ENCODE measurements around the gene SLC9A9. TPM values are rescaled to one million over a fixed set of nuclear protein-coding genes. Genes with fewer than 3 reads are reported as not detected.
A peak's percentile ranks its signal among the peaks of the same experiment; 100 is the strongest.

SLC9A9 gene
- total and polyA plus RNA-seq, 2 donors from 2014 or later = 3.7 to 16.5 TPM

GRCh38 chr3:143770391-143770790 is 77.9 kb downstream of the SLC9A9 start:
- intact Hi-C loops (cut with DNase I) = loop anchor here (10.0 kb wide), 1 partner anchor 184 kb away; no protein-coding TSS in a partner anchor
- no peak for TF ChIP-seq CTCF (IDR thresholded peaks at IDR 0.05; ENCODE audit: borderline replicate concordance, extremely low read depth, insufficient read depth)
- Histone ChIP-seq H3K27me3 (ENCODE audit: control insufficient read depth, insufficient read depth, low read length) (no peaks in the 10 kb centered on the region), H3K9me3 (ENCODE audit: control insufficient read depth in 2 of 3, insufficient read depth in 1 of 3, low read length in 3 of 3) (no peaks in the 10 kb centered on the region), H3K9ac (ENCODE audit: low read length in 3 of 3) (no peak overlapping the region), H3K4me1 (ENCODE audit: control insufficient read depth in 2 of 3, insufficient read depth in 2 of 3, low read depth in 1 of 3, low read length in 3 of 3) (no peaks in the 10 kb centered on the region), H3K36me3 (ENCODE audit: control insufficient read depth in 2 of 3, insufficient read depth in 3 of 3, low read length in 3 of 3) (no peaks in the 10 kb centered on the region), H3K4me3 (ENCODE audit: low read length in 3 of 3) (no peak overlapping the region), H3K27ac (ENCODE audit: low read depth in 2 of 2, low read length in 2 of 2) (no peak overlapping the region)
- DNase-seq (no peak), FAIRE-seq (no peak)

GRCh38 chr3:143769616-143770015 is 78.7 kb downstream of the SLC9A9 start:
- Histone ChIP-seq H3K36me3 (ENCODE audit: control insufficient read depth in 2 of 3, insufficient read depth in 3 of 3, low read length in 3 of 3) (no peaks in the 10 kb centered on the region), H3K4me1 (ENCODE audit: control insufficient read depth in 2 of 3, insufficient read depth in 2 of 3, low read depth in 1 of 3, low read length in 3 of 3) (no peaks in the 10 kb centered on the region), H3K9me3 (ENCODE audit: control insufficient read depth in 2 of 3, insufficient read depth in 1 of 3, low read length in 3 of 3) (no peaks in the 10 kb centered on the region), H3K27ac (ENCODE audit: low read depth in 2 of 2, low read length in 2 of 2) (no peak overlapping the region), H3K9ac (ENCODE audit: low read length in 3 of 3) (no peak overlapping the region), H3K4me3 (ENCODE audit: low read length in 3 of 3) (no peak overlapping the region), H3K27me3 (ENCODE audit: control insufficient read depth, insufficient read depth, low read length) (no peaks in the 10 kb centered on the region)
- intact Hi-C loops (cut with DNase I) = loop anchor here (10.0 kb wide), 1 partner anchor 185 kb away; no protein-coding TSS in a partner anchor
- no peak for FAIRE-seq
- no peak for DNase-seq
- TF ChIP-seq CTCF (IDR thresholded peaks at IDR 0.05; ENCODE audit: borderline replicate concordance, extremely low read depth, insufficient read depth) = no peak

GRCh38 chr3:143764840-143765239 is 83.4 kb downstream of the SLC9A9 start:
- Histone ChIP-seq H3K4me3 (ENCODE audit: low read length in 3 of 3) (no peak overlapping the region), H3K27ac (ENCODE audit: low read depth in 2 of 2, low read length in 2 of 2) (no peak overlapping the region), H3K9ac (ENCODE audit: low read length in 3 of 3) (no peak overlapping the region), H3K4me1 (ENCODE audit: control insufficient read depth in 2 of 3, insufficient read depth in 2 of 3, low read depth in 1 of 3, low read length in 3 of 3) (no peaks in the 10 kb centered on the region), H3K9me3 (ENCODE audit: control insufficient read depth in 2 of 3, insufficient read depth in 1 of 3, low read length in 3 of 3) (no peaks in the 10 kb centered on the region), H3K27me3 (ENCODE audit: control insufficient read depth, insufficient read depth, low read length) (no peaks in the 10 kb centered on the region), H3K36me3 (ENCODE audit: control insufficient read depth in 2 of 3, insufficient read depth in 3 of 3, low read length in 3 of 3) (no peaks in the 10 kb centered on the region)
- DNase-seq (no peak), FAIRE-seq (no peak)
- intact Hi-C loops (cut with DNase I) = no loop called here
- no peak for TF ChIP-seq CTCF (IDR thresholded peaks at IDR 0.05; ENCODE audit: borderline replicate concordance, extremely low read depth, insufficient read depth)

GRCh38 chr3:143763564-143764162 is 84.6 kb downstream of the SLC9A9 start:
- DNase-seq = peak in 2 of 5 donors; percentile 21 to 60
- H3K9ac ChIP-seq (ENCODE audit: low read length in 3 of 3) = no peak overlapping the region
- TF ChIP-seq CTCF (IDR thresholded peaks at IDR 0.05; ENCODE audit: borderline replicate concordance, extremely low read depth, insufficient read depth) = no peak
- no peaks in the 10 kb centered on the region for H3K4me1 ChIP-seq (ENCODE audit: control insufficient read depth in 2 of 3, insufficient read depth in 2 of 3, low read depth in 1 of 3, low read length in 3 of 3)
- H3K9me3 ChIP-seq (ENCODE audit: control insufficient read depth in 2 of 3, insufficient read depth in 1 of 3, low read length in 3 of 3) = no peaks in the 10 kb centered on the region
- no peaks in the 10 kb centered on the region for H3K36me3 ChIP-seq (ENCODE audit: control insufficient read depth in 2 of 3, insufficient read depth in 3 of 3, low read length in 3 of 3)
- intact Hi-C loops (cut with DNase I) = no loop called here
- H3K27me3 ChIP-seq (ENCODE audit: control insufficient read depth, insufficient read depth, low read length) = no peaks in the 10 kb centered on the region
- H3K27ac ChIP-seq (ENCODE audit: low read depth in 2 of 2, low read length in 2 of 2) = no peak overlapping the region
- FAIRE-seq = peak; percentile 59
- H3K4me3 ChIP-seq (ENCODE audit: low read length in 3 of 3) = no peak overlapping the region
